Left ventricle myocardium superior (tissue), 1 donor: Measurements from ENCODE around the gene EIF1B. TPM values are rescaled to one million over a fixed set of nuclear protein-coding genes. Genes with fewer than 3 reads are reported as not detected.

Source experiments
- ATAC-seq: fragments of 200-7000 bp; cut with Tn5 transposase; one replicate; pipeline ENCODE4 v1.9.1; 2020; ENCODE audit warnings: mild to moderate bottlenecking, moderate library complexity
- DNase-seq: peaks from one replicate; pipeline ENCODE4 v3.0.0-alpha.2; 2020
- intact Hi-C: fragments of 100-400 bp; cut with micrococcal nuclease; formaldehyde crosslinking; loops from one replicate; pipeline ENCODE4 v1.11.0; 2022
- total RNA-seq: library from RNA; stranded (reverse); fragmentation: NEBNext Ultra II Directional; extraction: Animal tissue kit (Norgen Biotek cat#: 25700); gene quantifications from one replicate; pipeline ENCODE4 v1.2.1, GENCODE V29; 2021
- donor health status: DM: no; HTN: yes; CAD: no; lungs with severe emphysema.

The EIF1B gene
- total RNA-seq, 1 donor from 2014 or later = 329 TPM

GRCh38 chr3:40336511-40337135, 27.1 kb downstream of the EIF1B start:
- ATAC-seq = no peak

DNA sequence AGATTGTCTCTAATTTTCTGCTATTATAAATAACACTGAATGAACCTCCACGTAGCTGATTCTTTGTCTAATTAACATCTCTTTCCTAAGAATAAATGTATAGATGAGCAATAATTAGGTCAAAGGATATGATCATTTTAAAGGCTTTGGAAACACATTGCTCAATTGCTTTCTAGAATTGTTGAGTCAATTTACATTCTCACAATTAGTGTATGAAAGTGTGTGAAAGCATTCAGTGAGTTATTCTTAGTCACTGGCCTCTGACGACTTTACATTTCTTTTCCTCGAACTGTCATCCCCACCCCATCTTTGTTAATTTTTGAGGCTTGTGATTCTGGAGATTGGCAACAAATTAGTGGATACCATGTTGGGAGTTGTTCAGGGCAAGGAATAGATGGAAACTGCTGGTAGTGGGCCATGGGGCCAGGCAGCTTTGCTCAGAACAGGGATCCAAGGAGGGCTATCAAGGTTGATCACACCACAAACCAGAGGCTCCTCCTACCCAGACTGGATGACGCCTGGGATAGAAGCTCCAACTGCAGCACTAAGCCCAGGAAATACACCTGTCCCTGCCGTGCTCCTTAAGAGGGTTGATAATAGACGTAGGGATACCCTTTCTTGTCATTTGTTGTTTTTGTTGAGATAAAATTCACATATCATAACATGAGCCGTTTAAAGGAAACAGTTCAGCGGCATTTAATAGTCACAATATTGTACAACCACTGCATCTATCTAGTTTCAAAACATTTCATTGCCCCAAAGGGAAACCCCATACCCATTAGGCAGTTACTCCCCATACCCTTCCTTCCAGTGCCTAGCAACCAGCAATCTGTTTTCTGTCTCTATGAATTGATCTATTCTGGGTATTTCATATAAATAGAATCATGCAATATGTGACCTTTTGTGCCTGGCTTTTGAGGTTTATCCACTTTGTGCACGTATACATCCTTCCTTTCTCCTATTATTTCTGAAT, 27.9 kb downstream of the EIF1B start:
- intact Hi-C loops = no loop called here
- no peak for DNase-seq
- no peak for ATAC-seq

More at GRCh38 chr3:40336511-40337135, 27.1 kb downstream of the EIF1B start:
- intact Hi-C loops = no loop called here
- DNase-seq = no peak

DNA sequence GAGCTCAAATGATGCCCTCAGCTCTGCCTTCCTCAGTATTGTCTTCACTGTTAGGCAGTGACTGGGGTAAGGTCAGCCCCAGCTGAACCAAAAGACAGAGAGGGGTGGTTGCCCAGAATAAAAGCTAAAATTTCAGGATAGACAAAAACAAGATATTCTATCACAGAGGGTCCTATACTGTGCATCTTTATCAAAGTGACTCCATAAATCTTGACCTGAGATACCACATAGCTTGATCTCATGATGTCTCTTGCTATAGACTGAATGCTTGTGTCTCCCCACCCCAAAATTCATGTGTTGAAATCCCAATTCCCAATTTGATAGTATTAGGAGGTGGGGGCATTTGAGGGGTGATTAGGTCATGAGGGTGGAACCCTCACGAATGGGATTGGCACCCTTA, 30.4 kb downstream of the EIF1B start:
- DNase-seq (no peak), ATAC-seq (no peak)
- intact Hi-C loops = loop anchor here (10.0 kb wide), 1 partner anchor 1515 kb away; no protein-coding TSS in a partner anchor

DNA sequence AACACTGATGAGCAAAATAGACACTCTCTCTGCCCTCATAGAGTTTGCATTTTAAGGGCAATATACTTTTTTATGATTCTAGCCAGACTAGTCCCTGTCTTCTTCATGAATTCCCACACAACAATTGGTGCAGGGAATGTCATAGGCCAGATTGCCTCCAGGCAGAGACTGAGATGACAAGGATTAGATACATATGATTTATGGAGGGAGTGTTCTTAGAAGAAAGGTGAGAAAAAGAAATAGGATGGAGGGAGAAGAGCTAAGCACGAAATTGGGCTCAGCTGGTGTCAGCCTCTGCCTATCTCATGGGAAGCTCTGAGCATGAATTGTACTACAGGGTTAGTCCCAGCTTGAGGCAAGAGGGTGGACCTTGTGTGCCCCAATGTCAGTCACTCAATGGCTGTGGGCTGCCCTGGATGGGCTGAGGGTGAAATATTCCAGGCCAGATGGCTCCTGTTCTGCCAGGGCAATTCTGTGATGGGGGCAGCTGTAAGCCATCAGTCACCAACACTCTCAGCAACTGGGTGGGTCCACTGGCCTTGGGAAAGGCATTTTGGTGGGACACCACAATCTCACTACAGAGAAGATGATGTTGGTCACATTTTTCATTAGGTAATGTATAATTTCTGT, 31.1 kb downstream of the EIF1B start:
- ATAC-seq (no peak), DNase-seq (no peak)
- intact Hi-C loops = loop anchor here (10.0 kb wide), 1 partner anchor 1514 kb away; no protein-coding TSS in a partner anchor

DNA sequence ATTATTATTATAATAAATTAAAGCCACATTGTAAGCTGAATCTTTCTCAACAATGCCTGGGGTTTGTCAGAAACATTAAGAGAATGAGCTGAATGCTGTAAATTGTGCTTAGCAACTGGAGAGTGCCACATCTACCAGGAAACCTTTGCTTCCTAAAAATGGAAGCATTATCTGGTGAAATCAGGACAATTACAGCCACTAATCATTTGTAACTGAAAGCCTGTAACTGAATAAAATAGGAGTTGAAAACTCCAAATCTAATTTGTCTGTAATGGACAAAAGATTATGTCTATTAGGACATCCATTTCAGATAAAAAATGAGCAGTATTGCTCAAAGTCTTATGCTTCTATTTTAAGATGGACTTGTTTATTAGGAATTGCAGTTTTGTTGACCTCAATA, 32.2 kb downstream of the EIF1B start:
- ATAC-seq = no peak
- intact Hi-C loops = loop anchor here (10.0 kb wide), 1 partner anchor 1513 kb away; no protein-coding TSS in a partner anchor
- no peak for DNase-seq

DNA sequence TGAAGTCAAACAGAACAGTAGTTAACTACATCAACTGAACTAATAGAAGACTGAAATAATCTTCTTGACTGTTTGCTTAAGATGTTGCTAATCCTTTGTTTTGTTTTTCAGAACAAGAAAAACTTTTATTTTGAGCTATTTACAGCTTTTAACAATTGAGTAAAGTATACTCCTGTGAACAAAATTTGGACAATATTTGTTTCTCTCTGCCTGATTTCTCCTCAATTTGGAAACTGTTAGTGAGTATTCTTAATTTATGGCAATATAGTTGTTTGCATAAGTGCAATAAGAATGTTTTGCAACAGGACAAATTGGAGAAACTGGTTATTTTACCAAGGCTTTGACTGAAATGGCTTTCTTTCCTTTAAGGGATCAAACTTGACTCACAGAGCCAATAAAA, 41.0 kb downstream of the EIF1B start:
- no peak for DNase-seq
- intact Hi-C loops = no loop called here

DNA sequence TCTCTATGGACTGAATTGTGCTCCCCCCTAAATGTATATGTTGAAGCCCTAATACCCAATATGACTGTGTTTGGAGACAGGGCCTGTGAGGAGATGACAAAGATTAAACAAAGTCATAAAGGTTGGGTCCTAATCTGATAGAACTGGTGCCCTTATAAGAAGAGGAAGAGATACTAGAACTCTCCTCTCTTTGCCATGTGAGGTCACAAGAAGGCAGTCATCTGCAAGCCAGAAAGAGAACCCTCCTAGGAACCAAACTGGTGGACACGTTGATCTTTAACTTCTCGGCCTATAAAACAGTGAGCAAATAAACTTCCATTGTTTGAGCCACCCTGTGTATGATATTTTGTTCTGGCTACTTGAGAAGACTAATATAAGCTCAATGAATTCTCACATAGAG, 45.9 kb downstream of the EIF1B start:
- no peak for ATAC-seq
- DNase-seq = no peak
- intact Hi-C loops = no loop called here

More for the DNA sequence above, 41.0 kb downstream of the EIF1B start:
- no peak for ATAC-seq

DNA sequence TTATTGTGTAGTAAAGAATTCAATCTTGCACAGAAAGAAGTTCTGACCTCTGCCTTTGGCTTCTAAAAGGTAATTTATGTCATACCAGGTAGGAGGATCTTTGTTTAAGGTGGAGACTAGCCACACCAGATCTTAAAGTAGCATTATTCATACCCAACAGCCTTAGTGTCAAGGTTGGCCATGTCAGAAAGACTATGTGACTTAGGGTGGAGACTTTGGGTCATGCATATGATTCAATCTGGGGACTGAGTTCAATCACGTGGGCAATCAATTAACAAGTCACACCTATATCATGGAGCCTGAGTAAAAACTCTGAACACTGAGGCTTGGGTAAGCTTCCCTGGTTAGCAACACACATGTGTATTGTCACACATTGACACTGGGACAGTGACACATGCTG, 48.9 kb downstream of the EIF1B start:
- ATAC-seq = no peak
- DNase-seq = no peak
- intact Hi-C loops = no loop called here

Other genes with a start within 250 kb of the EIF1B start
- 0.12 TPM for gene ENTPD3, start 77.5 kb downstream of the EIF1B start, total RNA-seq
- 1,099 TPM for gene RPL14, start 147.6 kb downstream of the EIF1B start, total RNA-seq
- 4.3 TPM for gene ZNF619, start 167.4 kb downstream of the EIF1B start, total RNA-seq
- gene ZNF620, start 196.3 kb downstream of the EIF1B start, total RNA-seq = 1.7 TPM
- 8.6 TPM for gene ZNF621, start 215.3 kb downstream of the EIF1B start, total RNA-seq